NCI-H345 treated with DMSO at 0.1 percent for 48 hours (cell line): ENCODE results near the gene C1orf21.
A peak's percentile ranks its signal among the peaks of the same experiment; 100 is the strongest.

Experiments
- DNase-seq: peaks from one replicate; lab custom pipeline; 2025; ENCODE audit not compliant: unreplicated experiment; lab: John Stamatoyannopoulos, UW

Gene C1orf21

GRCh38 chr1:184385865-184386311 lies 941 bp upstream of the C1orf21 start:
- no peak for DNase-seq

DNA sequence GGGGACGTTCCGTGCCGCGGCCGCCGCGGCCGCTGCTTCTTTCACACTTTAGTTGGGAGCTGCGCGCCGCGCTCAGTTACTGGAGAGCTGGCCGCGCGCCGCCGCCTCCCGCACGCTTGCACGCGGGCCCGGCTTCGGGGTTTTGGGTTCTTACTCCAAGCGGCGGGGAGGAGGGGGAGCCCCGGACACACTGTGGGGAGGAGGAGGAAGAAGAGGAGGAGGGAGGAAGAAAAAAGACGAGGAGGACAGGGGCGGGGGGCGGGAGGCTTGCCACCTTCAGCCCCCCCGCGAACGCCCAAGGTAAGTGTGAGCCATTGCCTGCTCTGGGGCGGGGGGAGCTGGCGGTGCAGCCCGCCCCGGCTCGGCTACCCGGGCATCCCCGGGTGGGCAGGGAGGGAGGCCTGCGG lies 243 bp downstream of the C1orf21 start:
- no peak for DNase-seq

- DNase-seq: peak; percentile 61
Observed at GRCh38 chr1:184387476-184388318, 868 bp downstream of the C1orf21 start.

- no peak for DNase-seq
Observed at GRCh38 chr1:184388319-184388889, 1.6 kb downstream of the C1orf21 start.

- DNase-seq: peak; percentile 49
Observed at GRCh38 chr1:184388971-184389370, 2.1 kb downstream of the C1orf21 start.

DNA sequence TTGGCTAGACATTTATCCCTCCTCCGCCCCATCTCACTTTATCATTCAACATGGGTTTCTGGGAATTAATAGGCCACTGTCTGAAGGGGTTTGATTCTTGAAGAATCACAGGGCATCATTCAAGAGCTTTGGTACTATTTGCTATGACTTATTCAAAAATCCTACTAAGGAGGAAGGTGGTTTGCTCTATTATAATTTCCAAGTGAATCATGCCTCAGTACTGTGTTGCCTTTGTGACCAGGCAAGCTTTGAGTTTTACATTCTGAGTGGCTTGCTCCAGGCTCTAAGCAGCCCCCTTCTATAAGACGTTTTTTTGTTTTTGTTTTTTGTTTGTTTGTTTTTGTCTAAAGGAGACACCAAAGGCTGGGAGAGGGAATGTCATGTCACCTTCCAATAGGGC lies 2.6 kb downstream of the C1orf21 start:
- DNase-seq: no peak

DNA sequence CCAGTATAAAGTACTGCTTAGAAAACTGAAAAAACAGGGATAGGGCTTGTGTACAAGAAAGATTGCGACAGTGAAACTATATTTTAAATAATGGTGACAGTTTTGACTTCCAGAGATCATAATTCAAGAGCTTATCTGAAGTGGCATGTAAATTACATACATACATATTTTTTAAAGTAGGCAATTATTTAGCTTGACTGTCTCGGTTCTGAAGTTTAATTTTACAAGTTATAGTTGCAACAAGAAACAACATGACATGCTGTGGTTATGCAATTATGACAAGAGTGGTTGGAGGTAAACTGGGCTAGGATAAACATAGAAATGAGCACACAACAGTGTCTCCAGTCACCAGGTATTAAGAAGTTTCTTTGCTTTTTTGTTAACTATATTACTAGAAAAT lies 4.1 kb downstream of the C1orf21 start:
- DNase-seq: no peak

- DNase-seq: no peak
Observed at GRCh38 chr1:184392067-184392466, 5.2 kb downstream of the C1orf21 start.

- no peak for DNase-seq
Observed at GRCh38 chr1:184392779-184393522, 6.1 kb downstream of the C1orf21 start.

- no peak for DNase-seq
Observed at GRCh38 chr1:184393962-184394361, 7.1 kb downstream of the C1orf21 start.

DNA sequence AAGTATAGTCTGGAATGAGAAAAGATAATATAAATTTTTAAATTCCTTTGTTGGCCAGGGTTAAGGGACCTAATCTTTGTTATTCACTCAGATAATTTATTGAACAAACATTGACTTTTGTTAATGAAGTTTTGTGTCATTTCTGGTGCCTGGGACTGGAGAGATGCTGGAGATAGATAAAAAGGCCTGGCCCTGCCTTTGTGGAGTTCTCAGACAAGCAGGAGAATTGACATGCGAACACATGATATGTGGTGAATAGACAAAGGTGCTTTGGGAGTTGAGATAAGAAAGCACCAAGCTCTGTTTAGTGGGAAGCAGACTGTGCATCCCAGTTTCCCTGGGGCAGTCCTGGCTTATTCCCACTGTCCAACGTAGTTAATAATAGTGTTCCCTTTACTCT lies 8.5 kb downstream of the C1orf21 start:
- DNase-seq: no peak

DNA sequence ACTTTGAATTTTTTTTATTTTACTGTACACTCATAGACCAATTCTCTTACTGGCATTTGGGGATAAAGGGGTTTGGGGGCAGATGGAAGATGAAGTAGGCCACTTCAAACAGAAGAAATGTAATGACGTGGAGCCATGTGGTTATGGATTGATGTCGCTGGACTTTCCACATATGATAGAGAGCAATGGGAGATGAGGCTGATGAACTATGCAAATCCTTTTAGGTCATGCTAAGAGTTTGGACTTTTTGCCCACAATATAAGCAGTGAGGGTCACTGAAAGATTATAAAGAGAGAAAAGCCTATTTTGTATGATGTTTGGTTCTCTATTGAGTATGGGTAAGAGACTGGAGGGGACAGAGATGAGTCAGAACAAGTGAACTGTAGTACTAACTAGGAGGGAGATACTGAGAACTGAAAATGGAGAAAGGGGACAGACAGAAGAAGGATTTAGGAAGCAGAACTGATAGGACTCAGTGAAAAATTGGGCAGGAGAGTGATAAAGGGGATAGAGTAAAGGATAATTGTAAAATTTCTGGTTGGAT lies 9.2 kb downstream of the C1orf21 start:
- DNase-seq: no peak

- no peak for DNase-seq
Observed at GRCh38 chr1:184399192-184399847, 12.5 kb downstream of the C1orf21 start.

- no peak for DNase-seq
Observed at GRCh38 chr1:184403961-184404726, 17.3 kb downstream of the C1orf21 start.

DNA sequence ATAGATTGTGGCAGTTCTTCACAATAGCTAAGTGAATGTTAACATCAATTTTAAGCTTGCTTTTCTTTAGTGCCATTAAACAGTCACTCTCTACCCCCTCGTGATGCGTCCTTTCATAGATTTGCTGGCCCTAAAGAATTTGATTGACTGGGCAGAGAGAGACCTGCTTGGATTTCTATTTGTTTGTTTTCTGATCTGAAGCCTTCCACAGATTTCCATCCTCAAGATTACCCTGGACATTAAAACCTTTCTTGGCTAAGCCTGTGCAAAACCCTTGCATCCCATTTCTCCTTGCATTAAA lies 17.8 kb downstream of the C1orf21 start:
- no peak for DNase-seq

GRCh38 chr1:184405094-184405800 lies 18.4 kb downstream of the C1orf21 start:
- no peak for DNase-seq

DNA sequence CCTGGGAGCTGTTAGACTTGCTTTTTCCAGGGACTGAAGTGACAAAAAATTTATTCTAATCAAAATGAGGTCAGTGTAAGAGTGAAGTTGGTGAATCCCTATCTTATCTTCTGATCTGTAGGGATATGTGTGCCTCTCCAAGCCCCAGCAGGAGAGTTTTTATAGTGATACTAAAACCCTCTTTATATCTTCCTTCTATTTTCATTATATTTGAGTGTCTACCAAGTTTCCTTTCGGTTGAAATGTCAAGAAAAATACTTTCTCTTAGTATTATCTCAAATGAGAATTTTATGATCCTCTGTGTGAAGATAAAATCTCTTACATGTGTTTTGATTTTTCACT lies 18.9 kb downstream of the C1orf21 start:
- no peak for DNase-seq

GRCh38 chr1:184406479-184406878 lies 19.6 kb downstream of the C1orf21 start:
- no peak for DNase-seq

DNA sequence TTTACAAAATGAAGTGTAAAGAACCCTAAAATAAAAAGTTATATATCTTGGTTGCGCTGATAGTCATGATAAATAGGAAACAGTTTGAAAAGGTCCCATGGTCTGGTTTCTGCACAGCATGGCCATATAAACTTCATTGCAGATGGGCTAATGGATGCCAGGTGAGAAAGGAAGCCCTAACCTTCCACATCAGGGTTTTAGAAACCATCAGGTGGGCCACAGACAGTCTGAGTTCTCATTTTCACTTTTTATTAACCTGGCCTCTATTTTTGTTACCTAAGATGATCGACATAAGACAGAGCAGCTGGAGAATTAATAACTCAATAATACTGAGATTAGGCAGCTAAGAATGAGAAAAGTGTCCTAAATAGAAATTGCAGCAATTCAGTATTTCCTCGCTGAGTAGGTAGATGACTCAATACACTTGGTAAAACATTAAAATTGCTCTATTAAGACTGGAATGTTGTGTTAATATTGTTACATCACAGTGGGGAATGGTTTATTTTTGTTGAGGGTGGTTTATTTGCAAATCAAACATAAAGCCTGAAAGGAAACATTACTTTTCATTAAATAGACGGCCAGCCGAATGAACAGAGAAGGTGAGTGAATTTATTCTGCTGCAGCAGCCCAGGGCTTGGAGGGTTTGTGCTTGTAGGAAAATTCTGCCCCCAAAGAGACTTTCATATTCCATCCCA lies 21.1 kb downstream of the C1orf21 start:
- DNase-seq: no peak
